ENCODE results near the gene KCNH2. TPM values are rescaled to one million over a fixed set of nuclear protein-coding genes. Genes with fewer than 3 reads are reported as not detected.

Gene KCNH2
- total and polyA plus RNA-seq, 2 of the 8 experiments (the other 6 are each of a cell fraction or from before 2014, with no cell fraction given), result 8.0 to 15.0 TPM

- TF ChIP-seq ZNF274 (IDR thresholded peaks at IDR 0.05; ENCODE audit: borderline replicate concordance, extremely low read depth, low read length) (no peak), SIN3A (conservative IDR thresholded peaks at IDR 0.05 in 1 of 2, IDR thresholded peaks at IDR 0.05 in 1 of 2; ENCODE audit: low read depth in 1 of 2, low read length in 2 of 2) (no peak), TBP (IDR thresholded peaks at IDR 0.05; ENCODE audit: low read depth, low read length) (no peak)
These were observed 79.6 kb downstream of the KCNH2 start (continued) for GRCh38 chr7:150898475-150899011.

Measured in H1 (cell line).